Transverse colon (tissue), 4 donors: ENCODE data around the gene KRAS. TPM values are rescaled to one million over a fixed set of nuclear protein-coding genes. Genes with fewer than 3 reads are reported as not detected.

Experiments
- DNase-seq: peaks from one replicate; pipeline ENCODE4 v3.0.0-alpha.2; 2019
- H3K27ac ChIP-seq, 4 donors: fragments of 200-600 bp; sonication (generic); 2 replicates each; pipeline ENCODE4 v1.5.1; 2016 to 2018; ENCODE audit warnings: inconsistent platforms in 4 of 4
- H3K27me3 ChIP-seq: fragments of 200-600 bp; sonication (generic); 2 replicates; pipeline ENCODE4 v1.5.1; 2017; ENCODE audit warnings: inconsistent platforms
- H3K36me3 ChIP-seq, 4 donors: fragments of 200-600 bp; sonication (generic); 2 replicates each; pipeline ENCODE4 v1.5.1; 2017 to 2019; ENCODE audit warnings: inconsistent platforms in 4 of 4
- H3K4me1 ChIP-seq, 4 donors: fragments of 200-600 bp; sonication (generic); 2 replicates each; pipeline ENCODE4 v1.5.1; 2017 to 2020; ENCODE audit warnings: inconsistent platforms in 4 of 4
- H3K4me3 ChIP-seq, 4 donors: fragments of 200-600 bp; sonication (generic); 1 replicate in 1 of 4; 2 replicates in 3 of 4; pipeline versions ENCODE4 v1.5.1 to v1.6.1; 2017 to 2019; ENCODE audit warnings: inconsistent platforms in 4 of 4
- H3K9me3 ChIP-seq, 2 donors: fragments of 200-600 bp; sonication (generic); 2 replicates each; pipeline ENCODE4 v1.5.1; 2017 to 2019; ENCODE audit warnings: inconsistent platforms in 2 of 2
- EP300 ChIP-seq: sonication (generic); formaldehyde crosslinking; IDR thresholded peaks from one replicate; pipeline ENCODE4 v1.6.1; 2017; ENCODE audit warnings: antibody characterized with exemption, low read depth
- POLR2A ChIP-seq: fragments of 450-650 bp; IDR thresholded peaks from one replicate; pipeline ENCODE4 v1.6.1; 2016; ENCODE audit warnings: antibody characterized with exemption, mild to moderate bottlenecking, moderate library complexity
- POLR2AphosphoS5 ChIP-seq, 3 donors: sonication (generic); formaldehyde crosslinking; IDR thresholded peaks; one replicate each; pipeline ENCODE4 v1.6.1; 2016; ENCODE audit warnings: antibody characterized with exemption in 3 of 3
- WGBS, 2 donors: methylation state at CpG; one replicate each; pipeline ENCODE4 v1.1.5; 2018; ENCODE audit warnings: low coverage in 1 of 2; 5-methylcytosine and 5-hydroxymethylcytosine counted together
- in situ Hi-C, 4 donors: fragments of 200-750 bp; cut with MboI; loops; one replicate each; pipeline versions ENCODE4 v1.15.0 to v1.15.1; 2017; ENCODE audit warnings: low sequenced_read_pairs in 3 of 4, low pct_ligation_motif_present in 1 of 4, low pct_unique_long_range_greater_than_20kb in 1 of 4
- intact Hi-C: fragments of 100-400 bp; cut with DNase I; formaldehyde crosslinking; loops from one replicate; pipeline ENCODE4 v1.15.1; 2023; ENCODE audit warnings: low total_unique reads
- total RNA-seq, 4 donors: library from RNA; depleted of rRNA; stranded (reverse); fragments of >200 nt; gene quantifications; one replicate each; pipeline ENCODE4 v1.1.0, GENCODE V29; 2016
- TF ChIP-seq, protein P1 (sequence below), 5 experiments: fragments of 200-600 bp in 3 of 5; fragments of 450-650 bp in 2 of 5; sonication (generic) in 3 of 5; IDR thresholded peaks; 1 replicate in 2 of 5; 2 replicates in 3 of 5; pipeline ENCODE4 v1.5.1; 2016 to 2017; ENCODE audit warnings: antibody characterized with exemption in 5 of 5, inconsistent platforms in 3 of 5, mild to moderate bottlenecking in 2 of 5, moderate library complexity in 1 of 5

The KRAS gene
- total RNA-seq, 4 donors from 2014 or later, result 7.6 to 40.6 (median 30.5) TPM

GRCh38 chr12:25213338-25213737 lies 37.4 kb downstream of the KRAS start:
- in situ Hi-C loops, result no loop called here
- Histone ChIP-seq H3K4me1 (peaks cover 0 to 3% (median 0%) of the 10 kb centered on the region in 4 donors), H3K9me3 (no peaks in the 10 kb centered on the region), H3K4me3 (no peak overlapping the region), H3K36me3 (peaks cover 0 to 14% (median 0%) of the 10 kb centered on the region in 4 donors), H3K27ac (no peak overlapping the region), H3K27me3 (no peaks in the 10 kb centered on the region)
- WGBS, 2 donors, result 100% methylated on average over 1 of the region's 1 CpG
- intact Hi-C loops, result no loop called here
- DNase-seq, result no peak
- TF ChIP-seq POLR2A (no peak), EP300 (no peak), POLR2AphosphoS5 (IDR thresholded peaks at IDR 0.05) (no peak)
- TF ChIP-seq, protein P1, sequence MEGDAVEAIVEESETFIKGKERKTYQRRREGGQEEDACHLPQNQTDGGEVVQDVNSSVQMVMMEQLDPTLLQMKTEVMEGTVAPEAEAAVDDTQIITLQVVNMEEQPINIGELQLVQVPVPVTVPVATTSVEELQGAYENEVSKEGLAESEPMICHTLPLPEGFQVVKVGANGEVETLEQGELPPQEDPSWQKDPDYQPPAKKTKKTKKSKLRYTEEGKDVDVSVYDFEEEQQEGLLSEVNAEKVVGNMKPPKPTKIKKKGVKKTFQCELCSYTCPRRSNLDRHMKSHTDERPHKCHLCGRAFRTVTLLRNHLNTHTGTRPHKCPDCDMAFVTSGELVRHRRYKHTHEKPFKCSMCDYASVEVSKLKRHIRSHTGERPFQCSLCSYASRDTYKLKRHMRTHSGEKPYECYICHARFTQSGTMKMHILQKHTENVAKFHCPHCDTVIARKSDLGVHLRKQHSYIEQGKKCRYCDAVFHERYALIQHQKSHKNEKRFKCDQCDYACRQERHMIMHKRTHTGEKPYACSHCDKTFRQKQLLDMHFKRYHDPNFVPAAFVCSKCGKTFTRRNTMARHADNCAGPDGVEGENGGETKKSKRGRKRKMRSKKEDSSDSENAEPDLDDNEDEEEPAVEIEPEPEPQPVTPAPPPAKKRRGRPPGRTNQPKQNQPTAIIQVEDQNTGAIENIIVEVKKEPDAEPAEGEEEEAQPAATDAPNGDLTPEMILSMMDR (IDR thresholded peaks at IDR 0.05), result no peak

GRCh38 chr12:25208554-25208953 lies 42.2 kb downstream of the KRAS start:
- no peak for DNase-seq

DNA sequence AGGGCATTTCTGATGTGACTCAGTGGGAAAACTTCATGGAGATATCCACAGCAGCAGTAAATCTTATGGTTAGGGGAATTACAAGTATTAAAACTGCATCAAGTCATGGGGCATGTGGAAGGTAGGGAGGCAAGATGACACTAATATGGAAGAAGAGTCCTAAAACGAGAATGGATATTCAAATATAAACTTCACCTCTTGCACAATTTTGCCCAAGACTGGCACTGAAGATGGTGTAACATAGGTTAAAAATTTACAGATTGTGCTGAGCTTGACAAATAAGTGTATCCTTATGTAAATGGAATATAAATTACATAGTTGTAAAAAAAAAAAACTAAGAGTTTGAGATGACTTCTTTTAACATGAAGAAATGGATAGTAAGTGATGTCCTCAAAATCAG lies 42.9 kb downstream of the KRAS start:
- no peaks in the 10 kb centered on the region for H3K27me3 ChIP-seq
- peaks cover 0 to 3% (median 0%) of the 10 kb centered on the region in 4 donors for H3K4me1 ChIP-seq
- TF ChIP-seq POLR2A, result no peak
- H3K9me3 ChIP-seq, result no peaks in the 10 kb centered on the region
- intact Hi-C loops (no loop called here), in situ Hi-C loops (no loop called here)
- H3K36me3 ChIP-seq, result peaks cover 0 to 9% (median 0%) of the 10 kb centered on the region in 4 donors
- no peak for DNase-seq
- H3K4me3 ChIP-seq, result no peak overlapping the region
- H3K27ac ChIP-seq, result no peak overlapping the region
- 56 to 62% methylated on average over 1 of the region's 1 CpG for WGBS, 2 donors

More at GRCh38 chr12:25208554-25208953, 42.2 kb downstream of the KRAS start:
- Histone ChIP-seq H3K4me1 (peaks cover 0 to 3% (median 0%) of the 10 kb centered on the region in 4 donors), H3K27me3 (no peaks in the 10 kb centered on the region), H3K4me3 (no peak overlapping the region), H3K36me3 (peaks cover 0 to 9% (median 0%) of the 10 kb centered on the region in 4 donors), H3K27ac (no peak overlapping the region), H3K9me3 (no peaks in the 10 kb centered on the region)
- in situ Hi-C loops, result no loop called here
- 65% methylated on average over 1 of the region's 1 CpG; no CpG with 5 or more reads in 1 of the 2 donors for whole genome bisulfite sequencing, 2 donors
- TF ChIP-seq, protein P1 (IDR thresholded peaks at IDR 0.05), result no peak
- intact Hi-C loops, result no loop called here

- in situ Hi-C loops (no loop called here), intact Hi-C loops (no loop called here)
- Histone ChIP-seq H3K9me3 (no peaks in the 10 kb centered on the region), H3K27ac (no peak overlapping the region), H3K4me3 (no peak overlapping the region), H3K27me3 (no peaks in the 10 kb centered on the region), H3K36me3 (peaks cover 0 to 9% (median 0%) of the 10 kb centered on the region in 4 donors), H3K4me1 (peaks cover 0 to 3% (median 0%) of the 10 kb centered on the region in 4 donors)
- no peak for DNase-seq
- TF ChIP-seq, protein P1 (IDR thresholded peaks at IDR 0.05), result no peak
- TF ChIP-seq POLR2A, result no peak
- TF ChIP-seq EP300, result no peak
- TF ChIP-seq POLR2AphosphoS5 (IDR thresholded peaks at IDR 0.05), result no peak
- 97% methylated on average over 6 of the region's 6 CpGs; no CpG with 5 or more reads in 1 of the 2 donors for WGBS, 2 donors
Measured at GRCh38 chr12:25207411-25207810, 43.3 kb downstream of the KRAS start.

- Histone ChIP-seq H3K36me3 (no peaks in the 10 kb centered on the region), H3K27ac (no peak overlapping the region), H3K9me3 (no peaks in the 10 kb centered on the region), H3K27me3 (no peaks in the 10 kb centered on the region), H3K4me3 (no peak overlapping the region), H3K4me1 (no peaks in the 10 kb centered on the region)
- TF ChIP-seq POLR2AphosphoS5 (IDR thresholded peaks at IDR 0.05) (no peak), POLR2A (no peak), EP300 (no peak)
- TF ChIP-seq, protein P1 (IDR thresholded peaks at IDR 0.05), result no peak
- intact Hi-C loops, result no loop called here
- DNase-seq, result no peak
- in situ Hi-C loops, result no loop called here
- WGBS, 2 donors, result 69 to 92% methylated on average over 2 of the region's 2 CpGs
Measured at GRCh38 chr12:25202137-25202536, 48.6 kb downstream of the KRAS start.
